Muscle layer of colon (tissue), 2 donors: Measurements from ENCODE around the gene NMBR.

Source experiments
- H3K27ac ChIP-seq: one replicate; pipeline ENCODE4 v1.7.0; 2013; ENCODE audit warnings: low read depth, mild to moderate bottlenecking, low read length, moderate library complexity
- H3K27me3 ChIP-seq, 2 donors: one replicate each; pipeline ENCODE4 v1.7.0; 2013; ENCODE audit warnings: low read length in 2 of 2, mild to moderate bottlenecking in 2 of 2; ENCODE audit not compliant: insufficient read depth in 2 of 2, control insufficient read depth in 1 of 2
- H3K36me3 ChIP-seq: one replicate; pipeline ENCODE4 v1.7.0; 2013; ENCODE audit warnings: mild to moderate bottlenecking, low read length; ENCODE audit not compliant: insufficient read depth
- H3K4me1 ChIP-seq: one replicate; pipeline ENCODE4 v1.7.0; 2013; ENCODE audit warnings: mild to moderate bottlenecking, low read length; ENCODE audit not compliant: insufficient read depth
- H3K4me3 ChIP-seq, 2 donors: one replicate each; pipeline ENCODE4 v1.7.0; 2013; ENCODE audit warnings: low read length in 2 of 2, low read depth in 1 of 2, mild to moderate bottlenecking in 1 of 2, moderate library complexity in 1 of 2
- H3K9ac ChIP-seq: one replicate; pipeline ENCODE4 v1.7.0; 2013; ENCODE audit warnings: low read length
- H3K9me3 ChIP-seq: one replicate; pipeline ENCODE4 v1.7.0; 2013; ENCODE audit warnings: mild to moderate bottlenecking, low read length
- donor health status: abdominal sarcoma.
- donor health status: Adenocarcinoma of cecum.

The NMBR gene

DNA sequence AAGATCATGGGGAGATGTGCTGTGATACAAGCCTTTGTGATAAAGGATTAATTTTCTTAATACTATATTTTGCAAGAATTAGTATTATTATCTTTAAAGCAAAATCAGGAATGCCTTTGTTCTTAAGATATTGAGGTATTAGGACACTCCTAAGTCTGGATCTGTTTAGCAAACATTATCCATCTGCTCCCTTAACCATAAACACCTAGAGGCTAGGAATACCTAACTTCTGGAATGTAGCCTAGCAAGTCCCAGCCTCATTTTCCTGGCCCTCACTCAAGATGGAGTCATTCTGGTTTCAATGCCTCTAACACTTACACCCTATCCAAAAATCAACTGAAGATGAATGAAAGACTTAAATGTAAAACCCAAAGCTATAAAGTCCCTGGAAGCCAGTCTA lies 120.5 kb downstream of the NMBR start:
- Histone ChIP-seq H3K27me3 (no peaks in the 10 kb centered on the region), H3K9me3 (no peaks in the 10 kb centered on the region), H3K27ac (no peak overlapping the region), H3K4me3 (no peak overlapping the region), H3K4me1 (no peaks in the 10 kb centered on the region), H3K9ac (no peak overlapping the region), H3K36me3 (no peaks in the 10 kb centered on the region)
